GM23338 (cell line): Measurements from ENCODE around the gene FHOD1.
A peak's percentile ranks its signal among the peaks of the same experiment; 100 is the strongest.

Experiments
- CREB1 ChIP-seq: fragments of 250-450 bp; sonication (Bioruptor Pico); IDR thresholded peaks from 2 replicates; pipeline ENCODE4 v1.5.0; 2020; ENCODE audit warnings: low read depth, mild to moderate bottlenecking, moderate library complexity
- CTCF ChIP-seq, 2 experiments: fragments of 200-600 bp in 1 of 2; sonication (generic) in 1 of 2; conservative IDR thresholded peaks; 2 replicates each; pipeline versions ENCODE4 v1.5.1 to v1.6.1; 2016 to 2017; ENCODE audit warnings: antibody characterized with exemption in 2 of 2, low read depth in 2 of 2, mild to moderate bottlenecking in 2 of 2, moderate library complexity in 1 of 2
- EZH2 ChIP-seq: fragments of 200-600 bp; sonication (generic); IDR thresholded peaks from one replicate; pipeline ENCODE4 v1.8.0; 2017; ENCODE audit warnings: antibody characterized with exemption, mild to moderate bottlenecking, low read depth; ENCODE audit not compliant: unreplicated experiment
- JUNB ChIP-seq: IDR thresholded peaks from one replicate; pipeline ENCODE4 v1.6.1; 2016; ENCODE audit warnings: antibody characterized with exemption; ENCODE audit not compliant: unreplicated experiment
- POLR2AphosphoS5 ChIP-seq: IDR thresholded peaks from 2 replicates; pipeline ENCODE4 v1.6.1; 2016; ENCODE audit warnings: antibody characterized with exemption, low read depth
- REST ChIP-seq: IDR thresholded peaks from one replicate; pipeline ENCODE4 v1.6.1; 2018; ENCODE audit warnings: antibody characterized with exemption; ENCODE audit not compliant: unreplicated experiment
- ZNF331 ChIP-seq: fragments of 250-450 bp; sonication (Bioruptor Pico); IDR thresholded peaks from 2 replicates; pipeline ENCODE4 v1.5.0; 2020; ENCODE audit warnings: low read depth, mild to moderate bottlenecking, moderate library complexity

- no peak for TF ChIP-seq CTCF (conservative IDR thresholded peaks at IDR 0.05; ENCODE audit: low read depth in 2 of 2)
- TF ChIP-seq POLR2AphosphoS5, result peak; percentile 76
- no peak for TF ChIP-seq JUNB
- TF ChIP-seq ZNF331, result no peak
- no peak for TF ChIP-seq REST
- TF ChIP-seq EZH2, result peak; percentile 52
- peak; percentile 93 for TF ChIP-seq CREB1 (CRISPR knock-in tag)
Measured at GRCh38 chr16:67183627-67184452, 63.4 kb downstream of the FHOD1 start, which contains the start of gene MATCAP1.
